Spleen (tissue), 11 donors: ENCODE results near the gene FYB1. TPM values are rescaled to one million over a fixed set of nuclear protein-coding genes. Genes with fewer than 3 reads are reported as not detected.
"Not testable (repeated sequence)": the region's sequence is repeated elsewhere in the genome, so short reads cannot be mapped to it uniquely, and the experiment has no call there.

ENCODE experiments used
- DNase-seq: peaks from one replicate; pipeline ENCODE4 v3.0.0-alpha.2; 2020
- H3K27ac ChIP-seq, 8 donors: fragments of 200-600 bp; sonication (generic) in 7 of 8; 1 replicate in 4 of 8; 2 replicates in 4 of 8; pipeline versions ENCODE4 v1.5.0 to v1.8.0; 2016 to 2021; ENCODE audit warnings: inconsistent platforms in 4 of 8, mild to moderate bottlenecking in 4 of 8, moderate library complexity in 1 of 8
- H3K27me3 ChIP-seq, 7 donors: fragments of 200-600 bp; sonication (generic) in 6 of 7; replicated peaks in 1 of 7; 1 replicate in 4 of 7; 2 replicates in 3 of 7; pipeline versions ENCODE4 v1.5.0 to v1.8.0; 2016 to 2021; ENCODE audit warnings: inconsistent platforms in 3 of 7, mild to moderate bottlenecking in 1 of 7
- H3K36me3 ChIP-seq, 6 donors: fragments of 200-600 bp; sonication (generic) in 5 of 6; 1 replicate in 4 of 6; 2 replicates in 2 of 6; pipeline versions ENCODE4 v1.5.0 to v1.8.0; 2016 to 2021; ENCODE audit warnings: inconsistent platforms in 2 of 6
- H3K4me1 ChIP-seq, 6 donors: fragments of 200-600 bp; sonication (generic) in 5 of 6; 1 replicate in 3 of 6; 2 replicates in 3 of 6; pipeline versions ENCODE4 v1.5.0 to v1.8.0; 2016 to 2021; ENCODE audit warnings: inconsistent platforms in 3 of 6
- H3K4me3 ChIP-seq, 8 donors: fragments of 200-600 bp; sonication (generic) in 7 of 8; 1 replicate in 4 of 8; 2 replicates in 4 of 8; pipeline versions ENCODE4 v1.5.0 to v1.8.0; 2016 to 2021; ENCODE audit warnings: inconsistent platforms in 4 of 8, mild to moderate bottlenecking in 4 of 8, moderate library complexity in 2 of 8
- H3K9me3 ChIP-seq, 8 donors: fragments of 200-600 bp; sonication (generic) in 7 of 8; 1 replicate in 4 of 8; 2 replicates in 4 of 8; pipeline versions ENCODE4 v1.5.0 to v1.8.0; 2016 to 2021; ENCODE audit warnings: inconsistent platforms in 4 of 8
- CTCF ChIP-seq, 11 experiments: fragments of 200-600 bp in 7 of 11; fragments of 450-650 bp in 4 of 11; sonication (generic) in 4 of 11; IDR thresholded peaks in 8 of 11; conservative IDR thresholded peaks in 3 of 11; 1 replicate in 7 of 11; 2 replicates in 4 of 11; pipeline versions ENCODE4 v1.4.0 to v1.8.0; 2016 to 2021; ENCODE audit warnings: antibody characterized with exemption in 11 of 11, inconsistent platforms in 4 of 11, mild to moderate bottlenecking in 1 of 11
- POLR2A ChIP-seq, 3 donors: fragments of 450-650 bp; IDR thresholded peaks; one replicate each; pipeline ENCODE4 v1.5.1; 2017; ENCODE audit warnings: antibody characterized with exemption in 3 of 3, mild to moderate bottlenecking in 1 of 3
- POLR2AphosphoS5 ChIP-seq, 3 donors: sonication (generic); formaldehyde crosslinking; IDR thresholded peaks; one replicate each; pipeline ENCODE4 v1.5.1; 2017; ENCODE audit warnings: antibody characterized with exemption in 3 of 3
- WGBS, 5 donors: extraction: QIAGEN DNeasy Blood & Tissue Kit in 3 of 5; methylation state at CpG; one replicate each; pipeline versions ENCODE4 v1.1.5 to v1.1.7; 2013 to 2018; 5-methylcytosine and 5-hydroxymethylcytosine counted together
- intact Hi-C: fragments of 100-400 bp; cut with DNase I; formaldehyde crosslinking; loops from one replicate; pipeline ENCODE4 v1.15.0; 2023; ENCODE audit warnings: low total_unique reads
- polyA plus RNA-seq, 3 donors: library from polyadenylated mRNA; stranded (reverse); fragments of 200-250 nt; gene quantifications; one replicate each; pipeline ENCODE4 v1.2.1, GENCODE V29; 2013
- total RNA-seq, 7 donors: library from RNA; depleted of rRNA in 3 of 7; stranded (reverse); fragments of >200 nt in 3 of 7; fragmentation: NEBNext Ultra II Directional in 4 of 7; extraction: Animal tissue kit (Norgen Biotek cat#: 25700) in 4 of 7; gene quantifications; one replicate each; pipeline versions ENCODE4 v1.1.0 to v1.2.1, GENCODE V29; 2016 to 2021
- donor health status: healthy with polysubstance abuse.
- donor health status: DM: no; HTN: no; CAD: no; lungs with moderate emphysema.
- donor health status: DM: no; HTN: no; CAD: no.
- donor health status: Bipolar disorder and iron deficiency.
- donor health status: healthy.
- donor health status: DM: no; HTN: no; CAD: no.
- donor health status: DM: yes; HTN: yes; CAD: no.

FYB1 gene
- total and polyA plus RNA-seq, 10 donors = 21.0 to 287 (median 200) TPM

GRCh38 chr5:39236718-39237117 is 17.4 kb upstream of the FYB1 start:
- peaks cover 2 to 21% (median 14%) of the 10 kb centered on the region in 8 donors for H3K9me3 ChIP-seq
- no peak for DNase-seq
- no peak overlapping the region for H3K4me3 ChIP-seq
- TF ChIP-seq POLR2A (IDR thresholded peaks at IDR 0.05) = no peak
- H3K27me3 ChIP-seq = no peaks in the 10 kb centered on the region
- WGBS, 5 donors = 48 to 79% (median 72%) methylated on average over 1 of the region's 1 CpG
- H3K36me3 ChIP-seq = no peaks in the 10 kb centered on the region
- intact Hi-C loops = no loop called here
- H3K4me1 ChIP-seq = peaks cover 0 to 21% (median 0%) of the 10 kb centered on the region in 6 donors
- no peak overlapping the region for H3K27ac ChIP-seq

GRCh38 chr5:39235648-39236047 is 16.3 kb upstream of the FYB1 start:
- intact Hi-C loops = no loop called here
- Histone ChIP-seq H3K4me1 (peaks cover 0 to 28% (median 0%) of the 10 kb centered on the region in 6 donors), H3K27me3 (no peaks in the 10 kb centered on the region), H3K36me3 (no peaks in the 10 kb centered on the region), H3K9me3 (peaks cover 0 to 10% (median 4%) of the 10 kb centered on the region in 8 donors), H3K4me3 (no peak overlapping the region), H3K27ac (no peak overlapping the region)
- DNase-seq = no peak
- TF ChIP-seq POLR2A (IDR thresholded peaks at IDR 0.05) (no peak), CTCF (IDR thresholded peaks at IDR 0.05 in 8 of 11, conservative IDR thresholded peaks at IDR 0.05 in 3 of 11) (no peak), POLR2AphosphoS5 (IDR thresholded peaks at IDR 0.05) (no peak)
- WGBS, 5 donors = 55 to 82% (median 69%) methylated on average over 3 of the region's 3 CpGs

GRCh38 chr5:39234494-39234893 is 15.1 kb upstream of the FYB1 start:
- H3K36me3 ChIP-seq, intact Hi-C loops, H3K27me3 ChIP-seq, H3K27ac ChIP-seq, H3K9me3 ChIP-seq, DNase-seq, H3K4me3 ChIP-seq: not testable (repeated sequence)
- peaks cover 0 to 28% (median 0%) of the 10 kb centered on the region in 6 donors for H3K4me1 ChIP-seq
- WGBS, 5 donors = 83 to 88% (median 84%) methylated on average over 1 of the region's 1 CpG

- Histone ChIP-seq H3K4me1 (peaks cover 0 to 26% (median 0%) of the 10 kb centered on the region in 6 donors), H3K9me3 (peaks cover 0 to 4% (median 0%) of the 10 kb centered on the region in 8 donors), H3K27ac (no peak overlapping the region), H3K4me3 (no peak overlapping the region), H3K36me3 (no peaks in the 10 kb centered on the region), H3K27me3 (no peaks in the 10 kb centered on the region)
- intact Hi-C loops = no loop called here
- DNase-seq = no peak
- no peak for TF ChIP-seq POLR2AphosphoS5 (IDR thresholded peaks at IDR 0.05)
- TF ChIP-seq CTCF (IDR thresholded peaks at IDR 0.05 in 8 of 11, conservative IDR thresholded peaks at IDR 0.05 in 3 of 11) = no peak
- TF ChIP-seq POLR2A (IDR thresholded peaks at IDR 0.05) = no peak
- 71 to 85% (median 79%) methylated on average over 2 of the region's 2 CpGs for WGBS, 5 donors
Observed at GRCh38 chr5:39233783-39234182, 14.4 kb upstream of the FYB1 start.

- WGBS, 5 donors = 72 to 82% (median 75%) methylated on average over 4 of the region's 4 CpGs
- intact Hi-C loops = no loop called here
- Histone ChIP-seq H3K4me3 (no peak overlapping the region), H3K4me1 (peaks cover 0 to 22% (median 0%) of the 10 kb centered on the region in 6 donors), H3K27me3 (no peaks in the 10 kb centered on the region), H3K27ac (peak overlapping the region in 2 of 8 donors; percentile 2 to 4), H3K9me3 (peaks cover 0 to 4% (median 0%) of the 10 kb centered on the region in 8 donors), H3K36me3 (no peaks in the 10 kb centered on the region)
- TF ChIP-seq POLR2AphosphoS5 (IDR thresholded peaks at IDR 0.05) (no peak), CTCF (IDR thresholded peaks at IDR 0.05 in 8 of 11, conservative IDR thresholded peaks at IDR 0.05 in 3 of 11) (no peak), POLR2A (IDR thresholded peaks at IDR 0.05) (no peak)
- no peak for DNase-seq
Observed at GRCh38 chr5:39231705-39232525, 12.6 kb upstream of the FYB1 start.
